HG03342 (cell line): ENCODE data around the gene BLVRB.
"Not testable (repeated sequence)": the region's sequence is repeated elsewhere in the genome, so short reads cannot be mapped to it uniquely, and the experiment has no call there.

Experiments
- ATAC-seq: cut with Tn5 transposase; IDR thresholded peaks from one replicate; pipeline ENCODE4 v1.9.1; 2021; ENCODE audit warnings: mild to moderate bottlenecking, moderate library complexity; ENCODE audit not compliant: unreplicated experiment

The BLVRB gene

GRCh38 chr19:40410030-40410389 lies 55.5 kb downstream of the BLVRB start:
- no peak for ATAC-seq

DNA sequence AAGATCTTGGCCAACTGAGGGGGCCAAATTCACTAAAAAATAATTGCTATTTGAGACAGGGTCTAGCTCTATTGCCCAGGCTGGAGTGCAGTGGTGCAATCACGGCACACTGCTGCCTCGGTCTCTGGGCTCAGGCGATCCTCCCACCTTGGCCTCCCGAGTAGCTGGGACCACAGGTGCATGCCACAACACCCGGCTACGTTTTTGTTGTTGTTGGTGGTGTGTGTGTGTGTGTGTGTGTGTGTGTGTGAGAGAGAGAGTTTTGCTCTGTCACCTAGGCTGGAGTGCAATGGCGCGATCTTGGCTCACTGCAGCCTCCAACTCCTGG lies 57.0 kb downstream of the BLVRB start:
- not testable (repeated sequence) for ATAC-seq

- no peak for ATAC-seq
Observed at GRCh38 chr19:40407714-40408597, 57.6 kb downstream of the BLVRB start.

DNA sequence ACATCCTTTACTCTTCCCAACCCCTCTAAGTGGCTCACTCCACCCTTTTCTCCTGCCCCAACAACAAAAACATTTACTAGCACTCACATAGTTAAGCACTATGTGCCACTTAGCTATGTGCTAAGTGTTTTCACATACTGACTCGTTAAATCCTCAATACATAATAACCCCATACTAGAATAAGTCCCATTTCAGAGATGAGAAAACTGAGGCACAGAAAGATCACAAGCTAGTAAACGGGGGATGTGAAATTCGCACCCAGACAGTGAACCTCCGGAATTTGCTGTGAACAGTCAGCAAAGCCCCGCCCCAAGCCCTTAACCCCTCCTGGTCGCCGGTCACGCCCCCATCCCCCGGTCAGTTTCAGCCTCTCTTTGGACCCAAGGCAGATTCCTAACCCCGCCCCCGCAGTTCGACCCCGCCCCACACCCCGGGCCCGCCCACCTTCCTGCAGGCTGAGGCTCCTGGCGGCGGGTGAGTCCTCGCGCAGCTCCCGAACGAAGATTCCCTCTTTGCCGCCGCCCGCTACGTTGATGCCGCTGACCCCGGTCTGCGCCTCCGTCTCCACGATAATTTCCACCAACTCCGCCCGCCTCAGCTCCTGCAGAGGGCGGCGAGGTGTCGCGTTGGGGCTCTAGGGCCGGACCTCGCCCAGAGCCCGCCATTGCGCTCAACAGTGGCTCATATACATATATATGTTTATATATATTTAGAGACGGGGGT lies 62.1 kb downstream of the BLVRB start:
- peak; percentile 64 for ATAC-seq

DNA sequence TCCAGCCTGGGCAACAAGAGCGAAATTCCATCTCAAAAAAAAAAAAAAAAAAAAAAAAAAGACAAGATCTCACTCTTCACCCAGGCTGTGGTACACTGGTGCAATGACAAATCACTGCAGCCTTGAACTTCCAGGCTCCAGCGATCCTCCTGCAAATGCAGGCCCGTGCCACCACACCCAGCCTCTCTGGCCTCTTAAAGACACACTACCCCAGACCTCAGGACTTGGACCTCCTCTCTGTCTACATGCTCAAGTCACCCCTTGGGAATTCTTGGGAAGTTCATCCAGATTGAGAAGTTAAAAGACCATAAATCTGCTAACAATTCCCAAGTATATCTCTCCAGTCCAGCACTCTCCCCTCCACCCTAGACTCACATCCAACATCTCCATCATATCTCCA lies 65.0 kb downstream of the BLVRB start:
- no peak for ATAC-seq

DNA sequence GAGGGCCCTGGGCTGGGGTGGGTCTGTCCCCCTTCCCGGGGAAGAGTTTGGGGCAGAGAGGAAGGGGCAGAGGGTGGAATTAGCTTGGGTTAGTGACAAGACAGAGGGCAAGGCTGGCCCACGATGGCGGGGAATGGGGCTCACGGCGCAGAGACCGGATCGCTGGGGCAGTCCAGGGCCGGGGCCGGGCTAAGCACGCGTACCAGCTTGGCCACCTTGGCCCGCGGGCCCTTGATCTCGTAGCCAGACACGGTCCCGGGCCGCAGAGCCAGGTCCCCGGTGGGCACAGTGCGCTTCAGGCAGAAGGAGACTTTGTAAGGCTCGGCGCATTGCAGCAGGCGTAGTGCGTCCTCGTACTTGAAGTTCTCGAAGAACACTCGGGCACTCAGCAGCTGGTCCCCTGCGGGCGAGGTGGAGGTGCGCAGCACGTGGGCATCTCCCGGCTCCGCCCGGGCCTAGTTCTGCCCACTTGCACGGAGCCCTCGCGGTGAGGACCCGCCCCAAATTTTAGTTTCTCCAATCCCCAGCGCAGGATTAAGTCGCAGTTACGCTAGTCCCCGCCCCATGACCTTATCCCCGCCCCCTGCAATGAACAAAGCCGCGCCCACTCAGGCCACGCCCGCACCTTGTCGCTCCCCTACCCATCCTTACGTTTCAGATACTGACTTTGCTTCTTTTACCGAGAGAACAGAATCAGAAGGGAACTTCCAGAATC lies 67.0 kb downstream of the BLVRB start:
- ATAC-seq: no peak
